SK-N-SH (cell line): Measurements from ENCODE around the gene PRR11. TPM values are rescaled to one million over a fixed set of nuclear protein-coding genes. Genes with fewer than 3 reads are reported as not detected.

Experiments
- CTCF ChIA-PET: fragments of 300-600, 350-600 bp; formaldehyde crosslinking; extraction: SDS; loops from one replicate; lab custom pipeline; 2021; lab: Yijun Ruan, JAX
- POLR2A ChIA-PET: fragments of 350-600 bp; sonication (Branson Sonifier 250); formaldehyde crosslinking; extraction: SDS; loops from one replicate; lab custom pipeline; 2020; ENCODE audit warnings: antibody characterized with exemption, inconsistent platforms; lab: Yijun Ruan, JAX
- DNase-seq: peaks from one replicate; pipeline ENCODE4 v3.0.0; 2012
- H2AFZ ChIP-seq: fragments of 200-600 bp; sonication (generic); 2 replicates; pipeline ENCODE4 v1.8.1; 2016; ENCODE audit warnings: antibody characterized with exemption, mild to moderate bottlenecking, low read depth
- H3F3A ChIP-seq: fragments of 200-600 bp; sonication (generic); replicated peaks from 2 replicates; pipeline ENCODE3; 2016; ENCODE audit warnings: antibody characterized with exemption, mild to moderate bottlenecking; ENCODE audit not compliant: insufficient read depth
- H3K27ac ChIP-seq, 2 experiments: fragments of 200-500 bp in 1 of 2; fragments of 200-600 bp in 1 of 2; sonication (Bioruptor generic) in 1 of 2; sonication (generic), shearing (Covaris generic) in 1 of 2; 2 replicates each; pipeline versions ENCODE4 v1.5.1 to v1.6.1; 2014 to 2016; ENCODE audit warnings: low read depth in 2 of 2, inconsistent platforms in 1 of 2, low read length in 1 of 2, mild to moderate bottlenecking in 1 of 2, mixed read lengths in 1 of 2
- H3K27me3 ChIP-seq: fragments of 200-600 bp; sonication (generic), shearing (Covaris generic); 2 replicates; pipeline ENCODE4 v1.6.1; 2016; ENCODE audit warnings: mixed run types; ENCODE audit not compliant: insufficient read depth
- H3K36me3 ChIP-seq, 2 experiments: fragments of 200-500 bp in 1 of 2; fragments of 200-600 bp in 1 of 2; sonication (Bioruptor generic) in 1 of 2; sonication (generic) in 1 of 2; replicated peaks in 1 of 2; 2 replicates each; pipeline versions ENCODE3 to v1.5.1; 2014 to 2016; ENCODE audit warnings: low read length in 1 of 2, mild to moderate bottlenecking in 1 of 2; ENCODE audit not compliant: insufficient read depth in 2 of 2, control insufficient read depth in 1 of 2
- H3K4me1 ChIP-seq, 2 experiments: fragments of 200-500 bp in 1 of 2; fragments of 200-600 bp in 1 of 2; sonication (Bioruptor generic) in 1 of 2; sonication (generic), shearing (Covaris generic) in 1 of 2; 2 replicates each; pipeline versions ENCODE4 v1.5.1 to v1.6.1; 2014 to 2016; ENCODE audit warnings: low read depth in 1 of 2, low read length in 1 of 2, mixed run types in 1 of 2; ENCODE audit not compliant: insufficient read depth in 2 of 2, control insufficient read depth in 1 of 2
- H3K4me2 ChIP-seq: fragments of 200-600 bp; sonication (generic), shearing (Covaris generic); 2 replicates; pipeline ENCODE4 v1.6.1; 2017; ENCODE audit warnings: mixed run types
- H3K4me3 ChIP-seq, 2 experiments: fragments of 200-500 bp in 1 of 2; fragments of 200-600 bp in 1 of 2; sonication (Bioruptor generic) in 1 of 2; sonication (generic), shearing (Covaris generic) in 1 of 2; 2 replicates each; pipeline versions ENCODE4 v1.5.1 to v1.8.1; 2014 to 2016; ENCODE audit warnings: low read depth in 2 of 2, inconsistent platforms in 1 of 2, low read length in 1 of 2, mild to moderate bottlenecking in 1 of 2, mixed read lengths in 1 of 2, moderate library complexity in 1 of 2
- H3K79me2 ChIP-seq: fragments of 200-600 bp; sonication (generic); 2 replicates; pipeline ENCODE4 v1.8.1; 2017; ENCODE audit warnings: mild to moderate bottlenecking; ENCODE audit not compliant: insufficient read depth
- H3K9ac ChIP-seq: fragments of 200-600 bp; sonication (generic); 2 replicates; pipeline ENCODE4 v1.6.1; 2017; ENCODE audit warnings: mixed run types
- H3K9me2 ChIP-seq: fragments of 200-600 bp; sonication (generic); 2 replicates; pipeline ENCODE4 v1.6.1; 2017; ENCODE audit warnings: mixed run types
- H3K9me3 ChIP-seq: fragments of 200-600 bp; sonication (generic); 2 replicates; pipeline ENCODE4 v1.6.1; 2017; ENCODE audit warnings: mixed run types, mild to moderate bottlenecking, moderate library complexity
- H4K20me1 ChIP-seq: fragments of 200-600 bp; sonication (generic); 2 replicates; pipeline ENCODE4 v1.6.1; 2017; ENCODE audit warnings: mild to moderate bottlenecking, mixed run types; ENCODE audit not compliant: insufficient read depth
- CHD2 ChIP-seq: fragments of 150-350 bp; IDR thresholded peaks from 2 replicates; pipeline ENCODE4 v1.6.1; 2018; ENCODE audit warnings: low read length; ENCODE audit not compliant: partially characterized antibody
- CTCF ChIP-seq: fragments of 200-600 bp; sonication (generic); IDR thresholded peaks from 2 replicates; pipeline ENCODE4 v1.6.1; 2017; ENCODE audit warnings: antibody characterized with exemption, mild to moderate bottlenecking, moderate library complexity
- ELF1 ChIP-seq: IDR thresholded peaks from 2 replicates; pipeline ENCODE4 v1.4.0; 2012
- FOXJ3 ChIP-seq: sonication (generic); formaldehyde crosslinking; IDR thresholded peaks from 2 replicates; pipeline ENCODE4 v1.5.1; 2020; ENCODE audit warnings: mild to moderate bottlenecking, missing genetic modification reagents
- GABPA ChIP-seq: IDR thresholded peaks from 2 replicates; pipeline ENCODE4 v1.4.0; 2012; ENCODE audit warnings: low read depth, mild to moderate bottlenecking
- GATA2 ChIP-seq: sonication (generic); formaldehyde crosslinking; IDR thresholded peaks from 2 replicates; pipeline ENCODE4 v1.5.0; 2020; ENCODE audit warnings: mild to moderate bottlenecking, missing genetic modification reagents
- IRF3 ChIP-seq: fragments of 150-350 bp; IDR thresholded peaks from 2 replicates; pipeline ENCODE4 v1.6.1; 2016; ENCODE audit warnings: mild to moderate bottlenecking, low read depth, low read length
- MAX ChIP-seq: IDR thresholded peaks from 2 replicates; pipeline ENCODE4 v1.4.0; 2012; ENCODE audit warnings: low read depth
- MEF2A ChIP-seq: IDR thresholded peaks from 2 replicates; pipeline ENCODE4 v1.4.0; 2012; ENCODE audit warnings: low read depth, borderline replicate concordance
- MXI1 ChIP-seq: IDR thresholded peaks from 2 replicates; pipeline ENCODE4 v1.6.1; 2012; ENCODE audit warnings: mild to moderate bottlenecking, low read depth, low read length, improper control_type of control experiment
- NRF1 ChIP-seq: IDR thresholded peaks from 2 replicates; pipeline ENCODE4 v1.6.1; 2012; ENCODE audit warnings: low read depth, mild to moderate bottlenecking, low read length
- PBX3 ChIP-seq: IDR thresholded peaks from 2 replicates; pipeline ENCODE4; 2012
- POLR2AphosphoS5 ChIP-seq: IDR thresholded peaks from 2 replicates; pipeline ENCODE4 v1.6.1; 2012; ENCODE audit warnings: low read depth, low read length
- RCOR1 ChIP-seq: fragments of 150-350 bp; IDR thresholded peaks from 2 replicates; pipeline ENCODE4 v1.6.1; 2017; ENCODE audit warnings: antibody characterized with exemption, low read length
- REST ChIP-seq: IDR thresholded peaks from 2 replicates; pipeline ENCODE4 v1.6.1; 2012; ENCODE audit warnings: mild to moderate bottlenecking, low read depth, low read length, moderate library complexity
- RFX5 ChIP-seq: IDR thresholded peaks from 2 replicates; pipeline ENCODE4 v1.6.1; 2012; ENCODE audit warnings: mild to moderate bottlenecking, improper control_type of control experiment, low read length
- RXRA ChIP-seq: IDR thresholded peaks from 2 replicates; pipeline ENCODE4 v1.4.0; 2012; ENCODE audit warnings: low read depth, mild to moderate bottlenecking, borderline replicate concordance
- SIN3A ChIP-seq: IDR thresholded peaks from 2 replicates; pipeline ENCODE4 v1.6.1; 2012; ENCODE audit warnings: low read depth, mild to moderate bottlenecking, low read length, moderate library complexity, borderline replicate concordance
- TAF1 ChIP-seq: IDR thresholded peaks from 2 replicates; pipeline ENCODE4 v1.6.1; 2012; ENCODE audit warnings: low read depth, mild to moderate bottlenecking, low read length, moderate library complexity, borderline replicate concordance
- TCF12 ChIP-seq: IDR thresholded peaks from 2 replicates; pipeline ENCODE4 v1.4.0; 2012
- TEAD4 ChIP-seq: IDR thresholded peaks from 2 replicates; pipeline ENCODE4 v1.4.0; 2012; ENCODE audit warnings: mild to moderate bottlenecking, borderline replicate concordance; ENCODE audit not compliant: insufficient read depth
- USF1 ChIP-seq: IDR thresholded peaks from 2 replicates; pipeline ENCODE4 v1.4.0; 2012; ENCODE audit warnings: low read depth, borderline replicate concordance
- USF2 ChIP-seq: fragments of 150-350 bp; IDR thresholded peaks from 2 replicates; pipeline ENCODE4 v1.6.1; 2017; ENCODE audit warnings: antibody characterized with exemption, low read length, low read depth, borderline replicate concordance
- YY1 ChIP-seq: IDR thresholded peaks from 2 replicates; pipeline ENCODE4 v1.4.0; 2012; ENCODE audit warnings: low read depth, mild to moderate bottlenecking
- WGBS: methylation state at CpG from one replicate; pipeline ENCODE4 v1.1.6; 2017; ENCODE audit warnings: low lambda C conversion rate; 5-methylcytosine and 5-hydroxymethylcytosine counted together
- polyA plus RNA-seq, 3 experiments: library from polyadenylated mRNA; depleted of rRNA; stranded (reverse); fragments of >200 nt; gene quantifications; 2 replicates each; pipeline ENCODE4 v1.2.3, GENCODE V29; 2012

Gene PRR11
- polyA plus RNA-seq, 1 of the 3 experiments (the other 2 are of a cell fraction): 25.8 TPM

- H3K4me1 ChIP-seq: peaks cover 0 to 8% of the 10 kb centered on the region in 2 experiments; a peak in 2 of 4 replicates
- peaks cover 7% of the 10 kb centered on the region for H3F3A ChIP-seq
- H3K27me3 ChIP-seq: no peaks in the 10 kb centered on the region
- H3K79me2 ChIP-seq: peaks cover 72% of the 10 kb centered on the region
- no peaks in the 10 kb centered on the region for H3K9me2 ChIP-seq
- no peaks in the 10 kb centered on the region for H3K9me3 ChIP-seq
- peaks cover 14% of the 10 kb centered on the region for H4K20me1 ChIP-seq
- POLR2A ChIA-PET: interaction anchor here (0.6 to 2.3 kb wide), 7 partner anchors 9 to 587 kb away, joined by 3 to 9 read pairs (median 4); partner anchors contain the start of genes PRR11, RAD51C, SKA2 and TEX14
- H3K27ac ChIP-seq: peak overlapping the region; percentile 87 to 91
- peak overlapping the region; percentile 80 for H3K4me2 ChIP-seq
- peaks cover 6 to 21% of the 10 kb centered on the region in 2 experiments for H3K36me3 ChIP-seq
- peak overlapping the region; percentile 79; the same call in 1 of the 2 replicates for H2AFZ ChIP-seq
- peak; percentile 84 for DNase-seq
- 0% methylated on average over 16 of the region's 18 CpGs for WGBS
- peak overlapping the region; percentile 73 to 83 for H3K4me3 ChIP-seq
- CTCF ChIA-PET: interaction anchor here (2.4 kb wide), 1 partner anchor 11 kb away, joined by 8 read pairs; no protein-coding TSS in a partner anchor
- H3K9ac ChIP-seq: peak overlapping the region; percentile 80
- TF ChIP-seq FOXJ3 (CRISPR knock-in tag) (no peak), CTCF (no peak), TCF12 (no peak), ELF1 (no peak), SIN3A (peak; percentile 37; the same call in 1 of the 2 replicates), NRF1 (no peak), CHD2 (peak; percentile 33), GATA2 (no peak), REST (no peak), MXI1 (no peak; the same call in 1 of the 2 replicates), POLR2AphosphoS5 (no peak), PBX3 (no peak), USF1 (no peak), IRF3 (no peak), GABPA (no peak), MEF2A (no peak; the same call in 1 of the 2 replicates), TEAD4 (no peak), TAF1 (no peak), RCOR1 (peak; percentile 34; the same call in 1 of the 2 replicates), USF2 (no peak), RXRA (no peak), YY1 (no peak), RFX5 (no peak), MAX (peak; percentile 11)
Observed at GRCh38 chr17:59105852-59106462, 49.6 kb upstream of the PRR11 start.
